Measurements from ENCODE around the gene CD93.

DNA sequence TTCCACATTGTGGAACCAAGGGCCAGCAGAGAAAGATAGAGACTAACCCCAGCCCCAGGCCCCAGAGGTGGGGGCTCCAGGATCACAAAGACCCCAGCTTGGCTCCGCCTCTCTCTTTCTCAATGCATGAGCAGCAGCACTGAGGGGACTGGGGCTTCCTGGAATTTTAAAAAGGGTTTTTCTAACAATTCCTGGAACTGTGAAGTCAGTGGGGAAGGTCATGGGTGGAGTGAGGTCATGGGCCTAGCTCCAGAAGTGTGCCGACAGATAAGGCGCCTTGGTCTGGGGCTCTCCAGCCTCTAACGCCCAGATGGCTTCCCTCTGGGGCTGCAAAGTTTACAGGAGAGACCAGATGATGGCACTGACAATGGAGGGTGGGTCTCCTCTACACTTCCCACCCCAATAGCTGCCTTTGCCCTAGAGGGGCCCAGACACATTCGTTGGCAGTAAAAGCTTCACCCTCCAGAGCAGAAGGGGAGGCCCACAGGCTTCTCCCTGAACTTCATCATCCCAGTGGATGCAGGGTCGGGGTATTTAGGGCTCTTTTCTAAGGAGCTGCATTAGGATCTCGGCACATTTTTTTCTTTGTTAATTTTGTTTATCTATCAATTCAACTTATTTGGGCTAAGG, 46.9 kb upstream of the CD93 start:
- TF ChIP-seq POLR2AphosphoS5 (IDR thresholded peaks at IDR 0.05) (no peak), EP300 (IDR thresholded peaks at IDR 0.05; ENCODE audit: low read depth) (no peak)
- TF ChIP-seq, protein P1, sequence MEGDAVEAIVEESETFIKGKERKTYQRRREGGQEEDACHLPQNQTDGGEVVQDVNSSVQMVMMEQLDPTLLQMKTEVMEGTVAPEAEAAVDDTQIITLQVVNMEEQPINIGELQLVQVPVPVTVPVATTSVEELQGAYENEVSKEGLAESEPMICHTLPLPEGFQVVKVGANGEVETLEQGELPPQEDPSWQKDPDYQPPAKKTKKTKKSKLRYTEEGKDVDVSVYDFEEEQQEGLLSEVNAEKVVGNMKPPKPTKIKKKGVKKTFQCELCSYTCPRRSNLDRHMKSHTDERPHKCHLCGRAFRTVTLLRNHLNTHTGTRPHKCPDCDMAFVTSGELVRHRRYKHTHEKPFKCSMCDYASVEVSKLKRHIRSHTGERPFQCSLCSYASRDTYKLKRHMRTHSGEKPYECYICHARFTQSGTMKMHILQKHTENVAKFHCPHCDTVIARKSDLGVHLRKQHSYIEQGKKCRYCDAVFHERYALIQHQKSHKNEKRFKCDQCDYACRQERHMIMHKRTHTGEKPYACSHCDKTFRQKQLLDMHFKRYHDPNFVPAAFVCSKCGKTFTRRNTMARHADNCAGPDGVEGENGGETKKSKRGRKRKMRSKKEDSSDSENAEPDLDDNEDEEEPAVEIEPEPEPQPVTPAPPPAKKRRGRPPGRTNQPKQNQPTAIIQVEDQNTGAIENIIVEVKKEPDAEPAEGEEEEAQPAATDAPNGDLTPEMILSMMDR (IDR thresholded peaks at IDR 0.05) = no peak

Measured in transverse colon (tissue), 4 donors.